Type B pancreatic cell (in vitro differentiated cells): ENCODE data around the gene FHOD3. TPM values are rescaled to one million over a fixed set of nuclear protein-coding genes. Genes with fewer than 3 reads are reported as not detected.

ENCODE experiments used
- DNase-seq: peaks from one replicate; pipeline ENCODE4 v3.0.0; 2021; ENCODE audit warnings: mixed read lengths; ENCODE audit not compliant: unreplicated experiment; ENCODE audit errors: extremely low spot score
- H3K27ac Mint-ChIP-seq: 2 replicates; pipeline ENCODE4 v1.8.0; 2021; ENCODE audit warnings: mild to moderate bottlenecking, mixed read lengths
- H3K27me3 Mint-ChIP-seq: 2 replicates; pipeline ENCODE4 v1.8.0; 2021; ENCODE audit warnings: mixed read lengths
- H3K36me3 Mint-ChIP-seq: 2 replicates; pipeline ENCODE4 v1.8.0; 2021; ENCODE audit warnings: mixed read lengths
- H3K4me1 Mint-ChIP-seq: one replicate; pipeline ENCODE4 v1.8.0; 2021; ENCODE audit warnings: mixed read lengths; ENCODE audit not compliant: unreplicated experiment
- H3K4me3 Mint-ChIP-seq: 2 replicates; pipeline ENCODE4 v1.8.0; 2021; ENCODE audit warnings: mild to moderate bottlenecking, mixed read lengths
- H3K9me3 Mint-ChIP-seq: 2 replicates; pipeline ENCODE4 v1.8.0; 2021; ENCODE audit warnings: mixed read lengths
- CTCF ChIP-seq: fragments of 200-600 bp; sonication (generic); conservative IDR thresholded peaks from 2 replicates; pipeline ENCODE4 v1.5.0; 2021; ENCODE audit warnings: antibody characterized with exemption, mild to moderate bottlenecking
- total RNA-seq: library from RNA; stranded (reverse); gene quantifications from 2 replicates; pipeline ENCODE4 v1.2.1, GENCODE V29; 2021; ENCODE audit warnings: low replicate concordance

FHOD3 gene
- total RNA-seq, 1 donor from 2014 or later: 5.3 TPM

DNA sequence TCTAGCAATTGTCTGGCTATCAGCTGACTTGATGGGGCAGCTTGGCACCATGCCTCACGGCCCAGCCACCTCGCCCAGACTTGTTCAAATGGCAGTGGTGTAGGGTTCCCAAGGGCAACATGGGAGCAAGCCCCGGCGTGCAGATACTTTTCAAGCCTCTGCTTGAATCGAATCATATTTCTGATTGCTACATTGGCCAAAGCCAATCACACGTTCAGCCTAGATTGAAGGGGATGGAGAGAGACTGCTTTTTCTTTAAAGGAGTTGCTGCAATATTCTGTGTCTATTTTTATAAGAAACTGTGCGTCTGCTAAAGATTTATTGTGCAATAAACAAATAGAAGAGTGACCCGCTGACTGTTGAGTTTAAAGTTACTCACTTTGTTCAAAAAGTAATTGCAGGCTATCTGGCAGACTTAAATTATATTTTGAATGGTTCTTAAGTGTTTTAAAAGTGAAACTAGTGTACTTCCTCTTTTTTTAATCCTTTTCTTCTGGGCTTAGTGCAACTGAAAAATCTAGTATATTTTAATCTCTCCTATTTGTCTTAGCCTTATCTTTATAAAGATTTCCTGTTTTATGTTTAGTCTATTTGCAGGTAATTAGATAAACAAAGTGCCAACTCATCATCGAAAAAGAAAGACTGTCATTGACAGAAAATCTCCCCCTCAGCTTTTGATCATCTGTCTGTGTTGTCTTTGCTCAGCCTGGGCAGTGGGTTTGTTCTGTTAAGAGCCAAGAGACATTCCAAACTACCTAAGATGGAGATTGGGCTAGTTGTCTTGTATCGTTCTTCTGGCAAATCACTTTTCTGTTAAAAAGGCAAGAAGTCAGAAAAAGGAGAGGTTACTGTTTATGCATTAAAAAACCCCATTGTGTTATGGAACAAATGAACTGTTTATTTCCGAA is 375.2 kb downstream of the FHOD3 start:
- no peak for TF ChIP-seq CTCF
- Mint-ChIP-seq H3K36me3 (no peaks in the 10 kb centered on the region), H3K4me3 (peak overlapping the region; percentile 50), H3K9me3 (no peaks in the 10 kb centered on the region), H3K27me3 (no peaks in the 10 kb centered on the region), H3K4me1 (peaks cover 8% of the 10 kb centered on the region), H3K27ac (no peak overlapping the region)
- DNase-seq: no peak

DNA sequence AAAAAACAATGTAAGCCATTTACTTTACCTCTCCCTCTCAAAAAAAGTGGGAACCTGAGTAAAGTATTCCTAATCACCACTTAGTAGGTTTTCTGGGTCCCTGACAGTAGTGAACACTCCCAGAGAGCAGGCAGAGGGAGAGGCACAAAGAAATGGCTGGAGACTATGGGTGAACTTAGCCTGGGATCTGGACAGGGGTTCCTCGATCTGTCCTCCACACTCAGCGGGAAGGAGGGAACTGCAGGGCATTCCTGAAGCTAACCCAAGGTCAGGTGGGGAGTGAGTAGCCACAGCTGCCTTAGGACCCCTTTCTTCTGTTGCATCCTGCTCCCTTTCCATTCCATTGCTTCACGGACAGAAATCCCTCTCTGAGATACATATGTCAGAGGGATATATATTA is 375.9 kb downstream of the FHOD3 start:
- no peak for TF ChIP-seq CTCF
- no peak overlapping the region for H3K27ac Mint-ChIP-seq
- peaks cover 8% of the 10 kb centered on the region for H3K4me1 Mint-ChIP-seq
- H3K36me3 Mint-ChIP-seq: no peaks in the 10 kb centered on the region
- no peaks in the 10 kb centered on the region for H3K27me3 Mint-ChIP-seq
- no peaks in the 10 kb centered on the region for H3K9me3 Mint-ChIP-seq
- no peak for DNase-seq
- no peak overlapping the region for H3K4me3 Mint-ChIP-seq

GRCh38 chr18:36675076-36675475 is 377.6 kb downstream of the FHOD3 start:
- H3K27ac Mint-ChIP-seq: no peak overlapping the region
- no peak for DNase-seq
- H3K4me3 Mint-ChIP-seq: no peak overlapping the region
- H3K4me1 Mint-ChIP-seq: peaks cover 8% of the 10 kb centered on the region
- no peaks in the 10 kb centered on the region for H3K27me3 Mint-ChIP-seq
- TF ChIP-seq CTCF: no peak
- H3K36me3 Mint-ChIP-seq: no peaks in the 10 kb centered on the region
- no peaks in the 10 kb centered on the region for H3K9me3 Mint-ChIP-seq

DNA sequence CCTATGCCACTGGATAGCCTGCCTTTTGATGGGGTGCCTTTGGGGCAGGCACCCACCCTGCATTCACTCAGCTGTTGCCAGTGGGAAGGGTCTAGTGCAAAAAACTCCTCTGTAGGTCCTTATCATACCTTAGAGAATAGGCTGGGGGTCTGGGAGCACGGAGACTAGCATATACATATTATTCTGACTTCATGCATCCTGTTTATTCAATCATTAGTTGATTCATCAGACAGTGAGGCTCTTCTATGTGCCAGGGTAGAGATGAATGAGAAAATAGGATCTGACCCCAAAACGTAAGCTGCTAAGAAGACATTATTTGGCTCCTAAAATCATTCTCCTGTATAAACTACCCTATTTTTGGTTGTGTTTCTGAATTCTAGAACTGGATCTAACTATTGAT is 378.0 kb downstream of the FHOD3 start:
- Mint-ChIP-seq H3K9me3 (no peaks in the 10 kb centered on the region), H3K27ac (no peak overlapping the region), H3K36me3 (no peaks in the 10 kb centered on the region), H3K27me3 (no peaks in the 10 kb centered on the region), H3K4me1 (peaks cover 8% of the 10 kb centered on the region), H3K4me3 (no peak overlapping the region)
- TF ChIP-seq CTCF: no peak
- no peak for DNase-seq

DNA sequence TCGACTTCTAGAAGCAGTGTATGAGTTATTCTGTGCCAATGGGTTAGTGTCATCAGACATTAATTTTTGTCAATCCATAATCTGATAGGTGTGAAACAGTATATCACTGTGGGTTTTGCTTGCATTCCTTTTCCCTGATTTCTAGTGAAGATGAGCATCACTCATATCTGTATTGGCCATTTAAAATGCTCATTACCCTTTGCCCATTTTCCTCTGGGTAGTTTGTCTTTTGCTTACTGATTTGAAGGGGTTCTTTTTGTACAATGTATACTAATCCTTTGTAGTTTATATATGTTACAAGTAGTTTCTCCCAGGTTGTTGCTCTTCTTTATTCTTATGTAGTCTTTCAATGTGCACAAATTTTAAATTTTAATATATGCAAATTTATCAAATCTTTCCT is 379.1 kb downstream of the FHOD3 start:
- H3K9me3 Mint-ChIP-seq: no peaks in the 10 kb centered on the region
- DNase-seq: no peak
- no peaks in the 10 kb centered on the region for H3K36me3 Mint-ChIP-seq
- H3K27me3 Mint-ChIP-seq: no peaks in the 10 kb centered on the region
- H3K4me1 Mint-ChIP-seq: peaks cover 8% of the 10 kb centered on the region
- no peak overlapping the region for H3K27ac Mint-ChIP-seq
- H3K4me3 Mint-ChIP-seq: no peak overlapping the region
- TF ChIP-seq CTCF: no peak
